ENCODE results near the gene CYRIA.

- TF ChIP-seq RFX5 (IDR thresholded peaks at IDR 0.05; ENCODE audit: low read length) (no peak), CTCF (IDR thresholded peaks at IDR 0.05) (no peak), SIN3A (IDR thresholded peaks at IDR 0.05; ENCODE audit: borderline replicate concordance, low read depth, low read length) (no peak), IRF3 (IDR thresholded peaks at IDR 0.05; ENCODE audit: low read depth, low read length) (no peak), GABPA (IDR thresholded peaks at IDR 0.05; ENCODE audit: low read depth) (no peak), RAD21 (IDR thresholded peaks at IDR 0.05; ENCODE audit: low read length) (no peak), CHD2 (IDR thresholded peaks at IDR 0.05; ENCODE audit: low read length, partially characterized antibody) (no peak), TCF12 (IDR thresholded peaks at IDR 0.05) (no peak)
Measured at GRCh38 chr2:16685340-16685715, 19.7 kb upstream of the CYRIA start.
